ENCODE measurements around the gene FHL2.

The FHL2 gene

GRCh38 chr2:105421053-105421452 lies 22.2 kb upstream of the FHL2 start:
- DNase-seq, result no peak

DNA sequence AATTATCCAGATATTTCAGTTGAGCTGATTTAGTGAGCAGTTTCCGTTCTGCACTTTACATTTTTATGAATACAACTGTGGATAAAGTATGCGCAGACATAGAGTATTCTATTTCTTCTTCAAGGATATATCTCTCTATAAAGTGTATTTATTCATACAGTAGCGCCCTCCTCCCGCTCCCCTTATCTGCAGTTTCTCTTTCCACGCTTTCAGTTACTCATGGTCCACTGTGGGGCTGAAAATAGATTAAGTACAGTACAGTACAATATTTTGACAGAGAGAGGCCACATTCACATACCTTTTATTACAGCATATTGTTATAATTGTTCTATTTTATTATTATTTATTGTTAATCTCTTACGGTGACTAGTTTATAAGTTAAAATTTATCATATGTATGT lies 19.7 kb upstream of the FHL2 start:
- no peak for DNase-seq

DNA sequence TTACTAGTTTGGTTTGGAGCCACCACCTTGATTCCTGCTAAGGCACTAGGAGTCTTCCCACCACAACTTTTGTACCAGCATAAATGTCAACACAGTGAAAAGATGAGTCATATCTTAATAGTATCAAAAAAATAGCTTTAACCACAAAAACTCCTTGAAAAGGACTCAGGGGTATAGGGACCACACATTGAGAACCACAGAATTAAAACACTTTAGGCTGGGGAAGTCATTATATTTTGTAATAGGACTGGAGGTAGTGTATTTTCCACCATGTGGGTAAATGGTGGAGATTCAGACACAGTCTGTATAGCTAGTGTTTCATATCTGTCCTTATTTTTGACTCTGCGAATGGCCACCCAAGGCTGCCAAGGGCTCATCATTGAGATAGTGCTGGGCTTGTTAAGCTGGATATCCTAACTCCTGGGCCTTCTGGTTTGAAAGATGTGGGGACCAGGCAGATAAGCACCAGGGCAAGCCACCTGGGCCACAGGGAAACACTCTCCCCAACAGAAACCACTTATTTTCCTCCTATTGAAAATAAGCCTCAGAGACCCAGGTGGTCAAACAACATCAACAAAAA lies 19.1 kb upstream of the FHL2 start:
- DNase-seq, result no peak

DNA sequence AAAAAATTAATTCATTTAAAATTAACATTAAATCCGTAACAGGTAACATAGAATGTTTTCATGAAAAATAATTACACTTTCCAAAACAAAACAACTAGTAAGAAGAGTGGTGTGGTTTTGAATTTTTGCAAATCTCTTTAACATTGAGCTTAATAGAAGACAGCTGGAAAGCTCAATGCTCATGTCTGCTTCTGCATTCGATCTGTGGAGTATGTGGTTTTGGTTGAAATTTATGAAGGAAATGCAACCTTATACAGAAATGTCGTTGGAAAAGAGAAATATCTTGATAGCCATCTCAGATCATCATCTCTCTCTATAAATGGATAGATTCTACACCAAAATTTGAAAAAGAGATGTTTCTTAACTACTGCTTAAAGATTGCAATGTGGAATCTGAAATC lies 17.3 kb upstream of the FHL2 start:
- DNase-seq, result no peak

DNA sequence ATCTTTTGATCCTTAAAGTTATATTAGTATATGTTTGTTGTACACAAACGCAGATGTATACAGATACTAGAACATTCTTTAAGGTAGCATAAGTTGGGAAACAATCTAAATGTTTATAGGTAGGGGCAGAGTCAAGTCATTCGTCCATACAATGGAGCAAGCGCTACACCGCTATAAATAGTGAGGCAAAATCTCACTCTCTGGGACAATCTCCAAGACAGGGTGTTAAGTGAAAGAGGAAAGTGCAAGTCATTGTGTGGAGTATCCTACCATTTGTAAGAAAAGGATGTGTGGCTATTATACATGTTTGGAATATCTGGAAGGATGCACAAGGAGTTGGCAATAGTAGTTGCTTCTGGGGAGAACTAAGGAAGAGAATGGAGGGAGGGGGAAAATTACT lies 16.2 kb upstream of the FHL2 start:
- no peak for DNase-seq

DNA sequence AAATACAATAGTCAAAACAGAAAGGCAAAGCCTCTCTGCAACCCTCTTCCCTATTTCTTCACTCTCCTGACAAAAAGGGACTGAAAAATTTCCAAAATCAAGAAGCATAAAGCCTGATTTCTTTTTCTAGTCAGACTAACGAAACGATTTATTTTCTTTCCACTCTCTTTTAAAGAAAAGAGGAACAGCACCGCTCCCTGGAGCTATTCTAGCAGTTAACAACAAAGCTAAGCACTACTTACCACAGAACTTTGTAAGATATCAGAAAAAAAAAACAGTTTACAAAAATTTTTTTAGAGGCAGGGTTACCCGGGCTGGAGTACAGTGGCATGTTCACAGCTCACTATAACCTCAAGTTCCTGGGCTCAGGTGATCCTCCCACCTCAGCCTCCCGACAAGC lies 14.4 kb upstream of the FHL2 start:
- DNase-seq, result no peak

DNA sequence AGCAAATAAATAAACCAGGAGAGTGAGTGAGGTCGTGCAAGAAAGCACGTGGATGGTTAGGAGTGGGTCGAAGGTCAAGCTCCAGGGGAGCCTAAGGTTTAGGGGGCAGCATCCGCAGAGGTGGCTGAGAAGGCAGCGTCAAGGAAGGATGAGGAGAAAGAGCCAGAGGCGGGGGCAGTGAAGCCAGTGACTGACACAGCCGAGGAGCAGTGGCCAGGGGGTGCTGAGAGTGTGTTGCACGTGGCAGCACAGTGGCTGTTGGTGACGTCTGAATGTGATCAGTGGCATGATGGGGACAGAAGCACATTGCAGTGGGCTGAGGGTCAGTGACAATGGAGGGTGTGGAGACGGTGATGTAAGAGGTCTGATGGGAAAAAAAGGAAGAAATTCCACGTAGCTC lies 13.7 kb upstream of the FHL2 start:
- DNase-seq, result no peak

DNA sequence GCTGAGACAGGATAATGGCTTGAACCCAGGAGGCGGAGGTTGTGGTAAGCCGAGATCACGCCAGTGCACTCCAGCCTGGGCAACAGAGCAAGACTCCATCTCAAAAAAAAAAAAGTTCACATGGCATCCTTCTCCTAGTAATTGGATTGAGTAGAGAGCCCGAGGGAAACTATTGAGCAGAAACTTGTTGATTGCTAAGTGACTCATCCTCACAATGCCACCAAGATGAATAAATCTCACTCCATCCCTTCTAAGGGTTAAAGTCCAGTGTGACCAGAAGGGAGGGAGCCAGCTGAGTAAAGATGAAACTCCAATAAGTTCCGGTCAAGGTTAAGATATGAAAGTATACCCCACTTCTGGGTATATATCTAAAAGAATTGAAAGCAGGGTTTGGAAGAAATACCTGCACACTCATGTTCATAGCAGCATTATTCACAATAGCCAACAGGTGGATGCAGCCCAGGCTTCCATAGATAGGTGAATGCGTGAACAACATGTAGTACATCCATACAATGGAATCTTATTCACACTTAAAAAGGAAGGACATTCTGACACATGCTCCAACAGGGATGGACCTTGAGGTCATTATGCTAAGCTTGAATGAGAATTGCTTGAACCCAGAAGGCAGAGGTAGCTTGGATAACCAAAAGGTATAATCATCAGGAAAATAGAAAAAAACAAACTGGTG lies 13.0 kb upstream of the FHL2 start:
- no peak for DNase-seq

DNA sequence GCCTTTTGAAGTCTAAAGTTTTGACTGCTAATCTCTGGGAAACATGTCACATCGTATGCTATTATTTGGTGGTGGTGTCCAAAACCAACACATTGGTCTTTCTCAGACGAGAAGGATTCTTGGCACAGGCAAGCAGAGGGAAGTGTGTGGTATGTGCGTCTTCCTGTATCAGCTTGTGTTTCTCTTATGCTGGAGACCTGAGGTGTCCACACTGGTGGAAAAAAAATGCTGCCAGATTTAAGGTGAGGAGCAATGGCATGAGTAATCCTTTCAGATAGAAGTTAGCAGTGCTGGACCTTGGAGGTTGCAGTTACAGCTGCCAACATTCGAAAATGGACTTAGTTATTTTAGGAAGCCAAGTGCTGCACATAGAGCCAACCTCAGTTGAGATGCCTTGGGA lies 11.7 kb upstream of the FHL2 start:
- DNase-seq, result no peak

- no peak for DNase-seq
Observed at GRCh38 chr2:105409717-105410116, 10.9 kb upstream of the FHL2 start.

DNA sequence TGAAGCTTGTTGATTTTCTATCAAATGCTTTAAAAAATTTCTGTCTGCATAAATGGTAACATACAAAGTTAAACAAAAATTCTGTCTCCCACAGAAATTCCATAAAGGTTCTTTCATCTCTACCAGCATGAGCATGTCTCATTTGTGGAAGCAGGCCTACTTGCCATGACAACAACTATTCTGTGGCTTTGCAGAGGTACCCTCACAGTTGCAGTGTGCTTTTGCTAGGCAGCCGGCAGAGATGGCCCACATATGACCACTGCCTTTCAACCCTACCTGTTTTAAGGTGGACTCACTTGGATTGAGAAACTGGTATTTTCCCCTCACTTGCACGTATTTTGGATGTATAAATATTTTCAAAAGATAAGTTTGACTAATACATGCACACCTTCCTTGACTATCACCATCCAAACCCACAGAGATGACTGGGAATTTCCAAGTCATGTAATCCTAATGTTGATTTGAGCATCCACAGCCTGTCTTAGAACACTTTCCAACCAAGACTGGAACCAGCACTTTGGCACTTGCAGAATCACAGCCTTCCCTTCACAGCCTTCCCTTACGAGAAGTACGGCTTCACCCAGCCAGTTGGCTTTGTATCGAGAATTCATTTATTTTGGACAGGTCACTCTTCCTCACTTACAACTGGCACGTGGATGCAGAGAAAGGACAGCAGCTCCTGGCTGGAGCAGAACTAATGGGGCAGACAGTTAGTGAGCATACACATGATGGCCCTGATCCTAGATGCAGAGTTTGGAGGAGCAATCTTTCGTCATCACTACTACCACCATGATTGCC lies 9.3 kb upstream of the FHL2 start:
- DNase-seq, result no peak

DNA sequence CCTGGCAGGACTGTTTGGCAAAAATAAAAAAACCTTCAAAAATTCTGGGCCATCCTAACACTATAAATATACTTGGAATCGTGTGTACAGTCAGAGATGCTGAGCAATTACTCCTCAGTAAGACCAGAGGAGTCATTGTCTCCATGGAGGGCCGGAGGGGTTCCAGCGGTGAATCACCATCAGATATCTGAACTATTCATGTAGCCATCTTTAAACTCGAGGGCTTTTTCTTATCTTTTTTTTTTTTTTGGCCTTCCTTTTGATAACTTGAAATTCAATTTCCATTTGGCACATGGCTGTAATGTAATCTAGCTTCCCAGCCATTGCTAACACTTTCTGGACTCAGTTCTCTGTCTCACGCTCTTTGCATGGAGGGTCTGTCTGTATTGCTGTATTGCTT lies 7.4 kb upstream of the FHL2 start:
- no peak for DNase-seq

GRCh38 chr2:105405291-105405690 lies 6.4 kb upstream of the FHL2 start:
- DNase-seq, result no peak

GRCh38 chr2:105404736-105405135 lies 5.9 kb upstream of the FHL2 start:
- no peak for DNase-seq

DNA sequence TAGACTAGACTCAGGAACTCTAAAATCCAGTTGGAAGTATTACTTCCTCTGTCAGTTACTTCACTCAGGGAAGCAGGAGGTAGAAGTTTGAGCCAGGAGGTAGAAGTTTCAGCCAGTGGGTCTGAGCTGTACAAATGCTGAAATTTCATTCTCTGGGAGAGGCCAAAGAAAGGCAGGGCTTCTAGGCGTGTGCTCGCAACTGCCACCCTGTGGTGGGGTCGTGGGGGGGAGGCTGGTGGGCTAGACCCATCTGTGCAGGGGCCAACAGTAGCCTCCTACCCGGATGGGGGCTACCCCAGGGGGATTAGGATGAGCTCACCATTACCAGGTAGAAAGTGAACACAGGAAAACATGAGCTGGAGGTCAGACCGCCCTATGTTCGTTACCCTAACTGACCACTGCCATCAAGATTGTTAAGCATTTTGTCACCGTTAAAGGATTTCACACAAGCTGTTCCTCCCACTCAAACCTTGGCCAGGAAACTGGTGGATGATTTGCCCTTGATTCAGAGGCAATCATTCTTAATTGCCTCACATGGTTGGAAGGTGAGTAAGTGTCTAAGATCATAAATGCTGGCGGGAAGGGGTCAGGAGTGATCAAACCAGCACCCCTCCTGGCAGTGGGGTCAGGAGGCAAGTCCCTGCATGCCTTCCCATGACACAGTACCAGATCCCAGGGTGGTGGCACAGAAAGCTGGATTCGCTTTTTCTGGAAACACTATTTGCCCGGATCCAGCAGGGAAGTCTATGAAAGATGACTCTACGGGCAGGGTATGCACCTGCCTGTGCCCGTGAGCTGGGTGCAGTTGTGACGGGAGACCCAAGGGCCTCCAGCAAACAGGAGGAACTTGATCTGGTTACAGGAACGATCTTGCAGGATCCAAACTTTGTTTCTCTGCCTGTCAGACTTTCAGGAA lies 5.2 kb upstream of the FHL2 start:
- peak; percentile 9 for DNase-seq

- no peak for DNase-seq
Observed at GRCh38 chr2:105403241-105403782, 4.5 kb upstream of the FHL2 start.

DNA sequence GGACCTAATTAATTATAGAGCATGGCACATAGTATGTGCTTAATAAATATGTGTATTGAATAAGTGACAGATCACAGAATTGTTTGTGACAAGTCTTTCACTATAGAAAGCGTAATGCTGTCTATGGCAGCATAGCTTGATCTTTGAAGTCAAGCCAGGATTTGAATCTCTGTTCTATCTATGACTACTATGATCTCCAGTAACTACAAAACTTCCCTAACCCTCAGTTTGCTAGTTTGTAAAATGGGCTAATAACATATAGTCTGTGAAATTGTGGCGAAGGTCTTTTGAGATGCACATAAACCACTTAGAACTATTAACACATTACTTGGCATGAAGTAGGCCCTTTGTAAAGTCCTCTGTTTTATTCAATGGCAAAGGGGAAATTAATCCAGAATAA lies 4.0 kb upstream of the FHL2 start:
- DNase-seq, result no peak

- no peak for DNase-seq
Observed at GRCh38 chr2:105401867-105402266, 3.0 kb upstream of the FHL2 start.

DNA sequence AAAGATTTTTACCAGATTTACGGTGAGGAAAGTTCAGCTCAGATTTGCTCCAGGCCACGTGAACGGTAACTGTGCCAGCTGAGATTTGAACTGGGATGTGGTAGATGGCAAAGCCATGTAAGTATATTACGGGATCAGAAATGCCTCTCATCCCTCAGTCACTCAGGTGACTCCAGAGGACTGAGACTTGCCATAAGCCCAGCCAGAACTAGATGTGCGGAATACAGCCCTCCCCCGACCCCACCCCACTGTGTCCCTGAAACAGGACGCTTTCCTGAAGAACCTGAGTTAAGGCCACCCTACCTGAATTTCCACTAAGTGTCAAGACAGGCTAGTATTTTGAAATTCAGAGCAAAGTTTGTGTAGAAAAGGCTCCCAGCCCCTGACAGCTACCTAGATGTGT lies 1.3 kb upstream of the FHL2 start:
- no peak for DNase-seq

- DNase-seq, result peak; percentile 73
Observed at GRCh38 chr2:105399207-105399861, 483 bp upstream of the FHL2 start.

DNA sequence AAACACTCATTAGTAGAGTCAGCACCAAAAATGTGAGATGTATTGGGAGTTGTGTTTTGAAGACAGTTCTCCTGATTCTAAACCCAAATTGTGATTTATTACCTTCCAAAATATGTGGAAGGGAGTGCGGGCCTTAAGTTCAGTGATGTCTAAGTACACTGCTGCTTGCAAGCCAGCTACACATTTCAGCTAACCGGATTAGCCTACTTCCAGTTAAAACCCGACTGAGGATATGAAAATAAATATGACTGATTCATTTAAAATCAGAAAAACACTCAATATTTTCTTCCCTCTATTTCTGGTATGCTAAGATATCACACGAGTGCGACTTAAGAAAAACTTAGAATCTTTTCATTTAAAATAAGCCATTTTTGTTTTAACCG lies 907 bp downstream of the FHL2 start:
- DNase-seq, result no peak

DNA sequence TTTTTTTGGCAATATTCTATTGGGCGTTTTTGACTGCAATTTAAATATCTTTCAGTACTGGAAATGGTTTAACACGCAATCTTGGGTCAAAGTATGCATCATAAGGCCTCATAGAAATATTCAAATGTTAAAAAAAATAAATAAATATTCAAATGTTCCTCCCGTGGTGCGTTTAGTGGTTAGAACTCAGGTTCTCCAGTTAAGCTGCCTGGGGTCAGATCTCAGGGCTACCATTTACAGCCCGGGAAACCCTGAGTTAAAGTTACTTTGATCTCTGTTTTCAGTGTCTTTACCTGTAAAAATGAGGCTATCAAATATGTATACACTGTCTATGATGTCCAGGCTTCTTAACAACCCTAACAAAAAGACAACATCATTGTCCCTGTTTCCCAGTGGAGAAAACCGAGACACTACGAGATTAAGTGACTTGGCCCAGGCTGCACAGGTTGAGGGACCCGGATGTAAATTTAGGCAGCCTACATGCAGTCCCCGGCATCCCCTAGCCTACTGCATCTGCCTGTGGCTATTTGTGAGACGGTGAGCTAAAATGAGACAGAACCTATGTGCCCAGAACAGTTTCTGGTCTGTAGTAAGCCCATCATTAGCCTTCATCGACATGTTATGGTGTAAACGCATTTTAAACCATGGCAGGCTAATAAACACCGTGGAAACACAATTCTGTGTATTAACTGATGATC lies 1.7 kb downstream of the FHL2 start:
- no peak for DNase-seq

All from NCI-H1417 treated with DMSO at 0.1 percent for 48 hours (cell line).